K562 (cell line): ENCODE data around the gene TLE7. TPM values are rescaled to one million over a fixed set of nuclear protein-coding genes. Genes with fewer than 3 reads are reported as not detected.

ENCODE experiments used
- BRD9 ChIP-seq: fragments of 450-650 bp; IDR thresholded peaks from 2 replicates; pipeline ENCODE4 v1.6.1; 2018; ENCODE audit warnings: low read depth; ENCODE audit not compliant: partially characterized antibody
- BRF1 ChIP-seq: IDR thresholded peaks from 3 replicates; pipeline ENCODE4 v1.6.1; 2011; ENCODE audit warnings: borderline replicate concordance, mild to moderate bottlenecking; ENCODE audit not compliant: insufficient read length; ENCODE audit errors: extremely low read depth
- DACH1 ChIP-seq: fragments of 450-650 bp; IDR thresholded peaks from 2 replicates; pipeline ENCODE4 v1.6.1; 2018; ENCODE audit not compliant: partially characterized antibody
- FIP1L1 ChIP-seq: fragments of 200-400 bp; formaldehyde crosslinking; IDR thresholded peaks from 2 replicates; pipeline ENCODE4 v1.6.1; 2018; ENCODE audit warnings: mild to moderate bottlenecking, low read depth, low read length; ENCODE audit not compliant: poor library complexity, severe bottlenecking
- NRF1 ChIP-seq, 2 experiments: fragments of 450-650 bp; IDR thresholded peaks in 1 of 2; conservative IDR thresholded peaks in 1 of 2; 2 replicates each; pipeline ENCODE4 v1.6.1; 2014; ENCODE audit warnings: mild to moderate bottlenecking in 2 of 2
- NUFIP1 ChIP-seq: fragments of 450-650 bp; IDR thresholded peaks from 2 replicates; pipeline ENCODE4 v1.6.1; 2018; ENCODE audit not compliant: partially characterized antibody
- PPARD ChIP-seq: fragments of 250-450 bp; sonication (Bioruptor Pico); IDR thresholded peaks from 2 replicates; pipeline ENCODE4 v1.8.0; 2022; ENCODE audit warnings: inconsistent platforms, mild to moderate bottlenecking, moderate library complexity
- SIN3A ChIP-seq, 2 experiments: fragments of 150-350 bp in 1 of 2; IDR thresholded peaks; 2 replicates each; pipeline ENCODE4 v1.6.1; 2011 to 2016; ENCODE audit warnings: borderline replicate concordance in 2 of 2, low read depth in 2 of 2, low read length in 2 of 2, mild to moderate bottlenecking in 2 of 2, moderate library complexity in 2 of 2; ENCODE audit not compliant: control insufficient read depth in 1 of 2
- ZNF146 ChIP-seq: IDR thresholded peaks from one replicate; pipeline ENCODE4 v1.6.1; 2018; ENCODE audit warnings: missing compliant biosample characterization; ENCODE audit not compliant: unreplicated experiment
- ZNF699 ChIP-seq: fragments of 250-450 bp; sonication (Bioruptor Pico); IDR thresholded peaks from 2 replicates; pipeline ENCODE4 v1.8.0; 2021; ENCODE audit warnings: mild to moderate bottlenecking, moderate library complexity; ENCODE audit not compliant: insufficient replicate concordance
- polyA plus RNA-seq, 8 experiments: library from polyadenylated mRNA; depleted of rRNA in 4 of 8; stranded (reverse) in 5 of 8; unstranded in 3 of 8; fragments of >200 nt; fragmentation: Nextera tagmentation in 2 of 8; fragmentation: Illumina TruSeq in 1 of 8; extraction: Ambion mirVana in 2 of 8; extraction: Trizol in 1 of 8; gene quantifications; 2 replicates each; pipeline versions ENCODE4 v1.2.1 to v1.2.3, GENCODE V29; 2011 to 2014; ENCODE audit warnings: inconsistent platforms in 1 of 8, missing spikeins in 1 of 8
- total RNA-seq, 7 experiments: library from RNA; depleted of rRNA in 6 of 7; stranded (reverse); fragments of >200 nt in 6 of 7; fragmentation: Illumina TruSeq in 2 of 7; extraction: Trizol in 2 of 7; gene quantifications; 2 replicates each; pipeline versions ENCODE4 v1.2.1 to v1.2.3, GENCODE V29; 2011 to 2021; ENCODE audit warnings: low replicate concordance in 1 of 7
- TF ChIP-seq, protein P1 (sequence below): sonication (generic); formaldehyde crosslinking; IDR thresholded peaks from 2 replicates; pipeline ENCODE4 v1.8.0; 2022; ENCODE audit warnings: missing genetic modification reagents, mild to moderate bottlenecking, borderline replicate concordance
- TF ChIP-seq, protein P2 (sequence below): fragments of 450-650 bp; IDR thresholded peaks from one replicate; pipeline ENCODE4 v1.6.1; 2018; ENCODE audit warnings: mild to moderate bottlenecking, moderate library complexity; ENCODE audit not compliant: partially characterized antibody
- TF ChIP-seq, protein P3 (sequence below), 2 experiments: fragments of 450-650 bp; IDR thresholded peaks; 2 replicates each; pipeline ENCODE4 v1.6.1; 2016; ENCODE audit warnings: mild to moderate bottlenecking in 2 of 2, borderline replicate concordance in 1 of 2, low read depth in 1 of 2, moderate library complexity in 1 of 2
- TF ChIP-seq, protein P4 (sequence below): fragments of 250-450 bp; sonication (Bioruptor Pico); IDR thresholded peaks from 2 replicates; pipeline ENCODE4 v1.8.0; 2021; ENCODE audit warnings: moderate library complexity, mild to moderate bottlenecking, inconsistent platforms

Gene TLE7
- total and polyA plus RNA-seq, 9 of the 15 experiments (the other 6 are each of a cell fraction or from before 2014, with no cell fraction given): not detected

DNA sequence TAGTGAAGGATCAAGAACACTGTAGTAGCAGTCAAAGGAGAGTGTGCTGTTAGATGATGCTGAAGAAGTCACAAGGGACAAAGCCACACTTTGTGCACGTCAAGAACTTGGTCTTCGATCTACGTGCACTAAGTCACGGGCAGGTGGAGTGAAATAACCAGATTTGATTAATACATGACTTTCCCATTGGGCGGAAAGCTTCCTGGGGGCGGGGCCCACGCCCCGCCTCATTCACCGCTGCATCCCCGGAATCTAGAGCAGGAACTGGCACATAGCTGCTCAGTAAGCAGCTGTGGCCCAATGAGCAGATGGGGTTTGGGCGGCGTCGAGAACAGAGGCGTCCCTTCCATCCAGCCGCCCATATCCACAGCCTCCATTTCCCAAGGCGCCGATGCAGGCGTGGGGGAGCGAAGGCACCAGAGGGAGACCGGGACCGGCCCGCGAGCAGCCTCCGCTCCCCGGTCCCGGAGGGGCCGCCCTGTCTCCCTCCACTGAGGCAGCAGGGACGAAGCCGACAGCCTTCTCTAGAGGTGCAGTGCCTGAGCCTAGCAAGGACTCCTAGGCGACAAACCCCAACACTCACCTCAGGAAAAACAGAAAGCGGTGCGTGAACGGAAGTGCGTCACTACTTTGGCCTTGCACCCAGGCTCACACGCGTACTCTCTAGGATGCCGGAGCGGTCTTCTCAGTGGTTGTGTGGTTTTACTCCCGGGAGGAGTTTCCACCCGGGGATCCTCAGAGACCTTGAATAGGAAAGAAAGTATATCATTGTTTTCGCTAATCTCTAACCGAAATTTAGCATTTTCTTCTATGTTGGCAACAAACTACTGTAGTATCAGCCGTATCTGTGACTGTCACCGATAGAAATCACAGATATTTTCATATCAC lies 42.4 kb upstream of the TLE7 start (continued):
- TF ChIP-seq SIN3A (IDR thresholded peaks at IDR 0.05; ENCODE audit: borderline replicate concordance in 2 of 2, control insufficient read depth in 1 of 2, low read depth in 2 of 2, low read length in 2 of 2): peak in 1 of 2 experiments; percentile 68; a peak in 2 of 4 replicates
- TF ChIP-seq, protein P1, sequence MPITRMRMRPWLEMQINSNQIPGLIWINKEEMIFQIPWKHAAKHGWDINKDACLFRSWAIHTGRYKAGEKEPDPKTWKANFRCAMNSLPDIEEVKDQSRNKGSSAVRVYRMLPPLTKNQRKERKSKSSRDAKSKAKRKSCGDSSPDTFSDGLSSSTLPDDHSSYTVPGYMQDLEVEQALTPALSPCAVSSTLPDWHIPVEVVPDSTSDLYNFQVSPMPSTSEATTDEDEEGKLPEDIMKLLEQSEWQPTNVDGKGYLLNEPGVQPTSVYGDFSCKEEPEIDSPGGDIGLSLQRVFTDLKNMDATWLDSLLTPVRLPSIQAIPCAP (CRISPR knock-in tag): no peak
- TF ChIP-seq, protein P2, sequence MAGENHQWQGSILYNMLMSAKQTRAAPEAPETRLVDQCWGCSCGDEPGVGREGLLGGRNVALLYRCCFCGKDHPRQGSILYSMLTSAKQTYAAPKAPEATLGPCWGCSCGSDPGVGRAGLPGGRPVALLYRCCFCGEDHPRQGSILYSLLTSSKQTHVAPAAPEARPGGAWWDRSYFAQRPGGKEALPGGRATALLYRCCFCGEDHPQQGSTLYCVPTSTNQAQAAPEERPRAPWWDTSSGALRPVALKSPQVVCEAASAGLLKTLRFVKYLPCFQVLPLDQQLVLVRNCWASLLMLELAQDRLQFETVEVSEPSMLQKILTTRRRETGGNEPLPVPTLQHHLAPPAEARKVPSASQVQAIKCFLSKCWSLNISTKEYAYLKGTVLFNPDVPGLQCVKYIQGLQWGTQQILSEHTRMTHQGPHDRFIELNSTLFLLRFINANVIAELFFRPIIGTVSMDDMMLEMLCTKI: no peak
- TF ChIP-seq PPARD (CRISPR knock-in tag): no peak
- TF ChIP-seq ZNF146 (CRISPR knock-in tag): no peak
- TF ChIP-seq ZNF699: no peak
- TF ChIP-seq NUFIP1: no peak
- TF ChIP-seq, protein P3, sequence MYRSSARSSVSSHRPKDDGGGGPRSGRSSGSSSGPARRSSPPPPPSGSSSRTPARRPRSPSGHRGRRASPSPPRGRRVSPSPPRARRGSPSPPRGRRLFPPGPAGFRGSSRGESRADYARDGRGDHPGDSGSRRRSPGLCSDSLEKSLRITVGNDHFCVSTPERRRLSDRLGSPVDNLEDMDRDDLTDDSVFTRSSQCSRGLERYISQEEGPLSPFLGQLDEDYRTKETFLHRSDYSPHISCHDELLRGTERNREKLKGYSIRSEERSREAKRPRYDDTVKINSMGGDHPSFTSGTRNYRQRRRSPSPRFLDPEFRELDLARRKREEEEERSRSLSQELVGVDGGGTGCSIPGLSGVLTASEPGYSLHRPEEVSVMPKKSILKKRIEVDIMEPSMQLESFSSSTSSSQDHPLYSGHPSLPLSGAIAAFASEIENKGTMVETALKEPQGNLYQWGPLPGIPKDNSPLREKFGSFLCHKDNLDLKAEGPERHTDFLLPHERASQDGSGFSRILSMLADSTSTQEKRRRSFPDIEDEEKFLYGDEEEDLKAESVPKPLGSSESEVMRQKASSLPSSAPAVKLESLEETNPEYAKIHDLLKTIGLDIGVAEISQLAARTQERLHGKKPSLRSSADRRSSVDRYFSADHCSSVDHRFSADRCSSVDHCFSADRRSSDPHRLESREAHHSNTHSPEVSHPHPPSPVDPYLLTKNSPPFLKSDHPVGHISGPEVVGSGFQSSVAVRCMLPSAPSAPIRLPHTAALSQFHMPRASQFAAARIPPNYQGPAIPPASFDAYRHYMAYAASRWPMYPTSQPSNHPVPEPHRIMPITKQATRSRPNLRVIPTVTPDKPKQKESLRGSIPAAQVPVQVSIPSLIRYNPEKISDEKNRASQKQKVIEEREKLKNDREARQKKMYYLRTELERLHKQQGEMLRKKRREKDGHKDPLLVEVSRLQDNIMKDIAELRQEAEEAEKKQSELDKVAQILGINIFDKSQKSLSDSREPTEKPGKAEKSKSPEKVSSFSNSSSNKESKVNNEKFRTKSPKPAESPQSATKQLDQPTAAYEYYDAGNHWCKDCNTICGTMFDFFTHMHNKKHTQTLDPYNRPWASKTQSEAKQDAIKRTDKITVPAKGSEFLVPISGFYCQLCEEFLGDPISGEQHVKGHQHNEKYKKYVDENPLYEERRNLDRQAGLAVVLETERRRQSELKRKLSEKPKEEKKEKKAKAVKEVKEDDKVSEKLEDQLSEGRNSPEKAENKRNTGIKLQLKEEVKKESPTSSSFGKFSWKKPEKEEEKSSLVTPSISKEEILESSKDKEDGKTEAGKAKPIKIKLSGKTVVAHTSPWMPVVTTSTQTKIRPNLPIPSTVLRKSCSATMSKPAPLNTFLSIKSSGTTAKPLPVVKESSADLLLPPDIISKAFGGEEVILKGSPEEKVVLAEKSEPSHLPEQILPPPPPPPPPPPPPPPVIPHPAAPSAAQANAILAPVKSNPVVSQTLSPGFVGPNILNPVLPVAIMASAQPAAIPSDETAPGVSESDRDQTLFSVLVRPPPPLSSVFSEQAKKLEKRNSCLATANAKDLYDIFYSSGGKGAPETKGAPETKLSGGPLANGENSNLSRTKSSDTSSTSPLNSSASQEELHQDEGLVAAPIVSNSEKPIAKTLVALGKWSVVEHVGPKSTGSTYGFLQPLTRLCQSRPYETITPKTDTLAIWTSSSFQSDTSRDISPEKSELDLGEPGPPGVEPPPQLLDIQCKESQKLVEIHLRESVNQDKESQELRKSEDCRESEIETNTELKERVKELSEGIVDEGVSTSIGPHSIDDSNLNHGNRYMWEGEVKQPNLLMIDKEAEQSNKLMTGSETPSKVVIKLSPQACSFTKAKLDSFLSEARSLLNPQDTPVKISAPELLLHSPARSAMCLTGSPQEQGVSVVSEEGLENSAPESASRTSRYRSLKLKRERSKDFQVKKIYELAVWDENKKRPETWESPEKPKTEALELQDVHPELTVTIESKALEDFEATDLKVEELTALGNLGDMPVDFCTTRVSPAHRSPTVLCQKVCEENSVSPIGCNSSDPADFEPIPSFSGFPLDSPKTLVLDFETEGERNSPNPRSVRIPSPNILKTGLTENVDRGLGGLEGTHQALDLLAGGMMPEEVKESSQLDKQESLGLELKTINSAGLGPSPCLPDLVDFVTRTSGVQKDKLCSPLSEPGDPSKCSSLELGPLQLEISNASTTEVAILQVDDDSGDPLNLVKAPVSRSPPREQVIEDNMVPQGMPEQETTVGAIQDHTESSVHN (IDR thresholded peaks at IDR 0.05; ENCODE audit: borderline replicate concordance in 1 of 2, low read depth in 1 of 2): no peak
- TF ChIP-seq BRD9: no peak
- no peak for TF ChIP-seq BRF1
- TF ChIP-seq FIP1L1: peak; percentile 37
- TF ChIP-seq, protein P4, sequence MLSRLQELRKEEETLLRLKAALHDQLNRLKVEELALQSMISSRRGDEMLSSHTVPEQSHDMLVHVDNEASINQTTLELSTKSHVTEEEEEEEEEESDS (CRISPR knock-in tag): no peak
- TF ChIP-seq NRF1 (conservative IDR thresholded peaks at IDR 0.05 in 1 of 2, IDR thresholded peaks at IDR 0.05 in 1 of 2): peak; percentile 34 to 54
- TF ChIP-seq DACH1: no peak
